HG03439 (cell line): Measurements from ENCODE around the gene C4orf36.
"Not testable (repeated sequence)": the region's sequence is repeated elsewhere in the genome, so short reads cannot be mapped to it uniquely, and the experiment has no call there.

Experiments
- ATAC-seq: cut with Tn5 transposase; IDR thresholded peaks from one replicate; pipeline ENCODE4 v1.9.1; 2021; ENCODE audit warnings: mild to moderate bottlenecking, moderate library complexity; ENCODE audit not compliant: unreplicated experiment

The C4orf36 gene

DNA sequence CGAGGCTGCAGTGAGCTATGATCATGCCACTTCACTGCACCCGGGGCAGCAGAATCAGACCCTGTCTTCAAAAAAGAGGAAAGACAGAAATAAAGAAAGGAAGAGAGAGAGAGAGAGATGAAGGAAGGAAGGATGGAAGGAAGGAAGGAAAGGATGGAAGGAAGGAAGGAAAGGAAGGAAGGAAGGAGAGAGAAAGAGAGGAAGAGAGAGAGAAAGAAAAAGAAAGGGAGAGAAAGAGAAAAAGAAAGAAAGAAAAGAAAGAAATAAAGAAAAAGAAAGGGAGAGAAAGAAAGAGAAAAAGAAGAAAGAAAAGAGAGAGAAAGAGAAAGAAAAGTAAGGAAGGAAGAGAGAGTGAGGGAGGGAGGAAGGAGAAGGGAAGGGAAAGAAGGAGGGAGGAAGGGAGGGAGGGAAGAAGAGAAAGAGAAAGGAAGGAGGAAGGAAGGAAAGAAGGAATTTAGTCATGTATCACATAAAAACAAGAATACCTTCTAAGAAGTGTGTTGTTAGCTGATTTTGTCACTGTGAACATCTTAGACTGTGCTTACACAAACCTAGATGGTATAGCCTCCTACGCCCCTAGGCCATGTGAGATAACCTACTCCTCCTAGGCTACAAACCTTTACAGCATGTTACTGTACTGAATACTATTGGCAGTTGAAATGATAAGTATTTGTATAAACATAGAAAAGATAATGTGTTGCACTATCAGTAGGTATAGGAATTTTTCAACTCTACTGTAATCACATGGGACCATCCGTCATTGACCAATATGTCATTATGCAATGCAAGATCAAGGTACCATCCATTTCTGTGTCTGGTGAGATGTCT, 25.2 kb upstream of the C4orf36 start:
- ATAC-seq, result no peak

DNA sequence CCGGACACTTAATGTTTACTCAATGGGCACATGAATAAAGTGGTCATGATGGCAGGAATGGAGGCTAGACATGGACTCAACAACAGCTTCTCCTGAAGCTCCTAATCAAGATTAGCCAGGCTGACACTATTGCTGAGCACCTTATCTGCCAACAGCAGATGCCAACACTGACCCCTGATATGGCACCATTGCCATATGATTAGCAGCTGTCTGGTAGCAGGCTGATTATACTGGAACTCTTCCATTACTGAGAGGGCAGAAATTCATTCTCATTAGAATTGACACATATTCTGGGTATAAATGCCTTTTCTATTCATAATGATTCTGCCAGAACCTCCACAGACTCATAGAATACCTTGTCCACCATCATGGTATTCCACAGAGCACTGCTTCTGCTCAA, 24.2 kb upstream of the C4orf36 start:
- ATAC-seq, result no peak

DNA sequence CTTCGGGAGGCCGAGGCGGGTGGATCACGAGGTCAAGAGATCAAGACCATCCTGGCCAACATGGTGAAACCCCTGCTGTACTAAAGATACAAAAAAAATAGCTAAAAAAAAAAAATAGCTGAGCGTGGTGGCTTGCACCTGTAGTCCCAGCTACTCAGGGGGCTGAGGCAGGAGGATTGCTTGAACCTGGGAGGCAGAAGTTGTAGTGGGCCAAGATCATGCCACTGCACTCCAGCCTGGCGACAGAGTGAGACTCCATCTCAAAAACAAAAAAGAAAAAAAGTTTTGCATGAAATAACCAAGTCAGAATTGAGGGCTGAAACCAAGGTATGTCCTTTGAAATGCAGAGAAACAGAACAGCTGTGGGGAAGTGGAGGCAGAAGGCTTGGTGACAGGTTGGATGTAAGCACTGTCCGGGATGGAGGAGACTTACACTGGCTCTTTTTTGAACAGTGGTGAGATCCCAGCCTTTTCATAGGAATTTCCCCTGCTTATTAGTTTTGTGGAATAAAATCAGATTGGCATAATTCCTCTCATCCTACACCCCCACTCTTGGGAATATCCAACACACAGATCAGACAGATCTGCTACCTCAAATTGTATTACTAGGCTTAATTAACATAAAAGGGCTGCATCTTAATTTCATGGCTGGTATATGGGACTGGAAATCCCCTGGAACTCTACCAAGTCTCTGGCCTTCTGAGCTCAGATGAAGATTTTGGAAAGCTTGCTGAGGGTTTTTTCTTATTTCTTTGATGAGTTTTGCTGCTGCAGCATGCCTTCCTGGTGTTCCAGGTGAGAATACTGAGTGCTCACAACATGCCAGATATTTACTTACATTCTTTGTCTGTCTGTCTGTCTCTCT, 18.8 kb upstream of the C4orf36 start:
- ATAC-seq, result no peak

DNA sequence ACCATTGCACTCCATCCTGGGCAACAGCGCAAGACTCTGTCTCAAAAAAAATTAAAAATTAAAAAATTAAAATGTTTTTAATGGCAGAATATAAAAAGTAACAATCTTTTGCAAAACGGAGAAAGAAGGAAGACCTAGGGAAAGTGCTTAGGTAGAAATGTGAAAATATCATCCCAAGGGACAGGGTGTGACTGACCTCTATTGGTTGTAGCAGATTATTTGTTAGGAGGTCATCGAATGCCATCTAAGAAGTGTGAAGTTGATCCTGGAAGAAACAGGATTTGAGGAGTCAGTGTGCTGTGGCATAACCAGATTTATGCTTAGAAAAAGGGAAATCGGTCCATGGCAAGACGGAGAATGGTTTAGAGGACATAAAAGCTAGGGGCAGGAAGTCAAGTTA, 18.1 kb upstream of the C4orf36 start:
- ATAC-seq, result no peak

DNA sequence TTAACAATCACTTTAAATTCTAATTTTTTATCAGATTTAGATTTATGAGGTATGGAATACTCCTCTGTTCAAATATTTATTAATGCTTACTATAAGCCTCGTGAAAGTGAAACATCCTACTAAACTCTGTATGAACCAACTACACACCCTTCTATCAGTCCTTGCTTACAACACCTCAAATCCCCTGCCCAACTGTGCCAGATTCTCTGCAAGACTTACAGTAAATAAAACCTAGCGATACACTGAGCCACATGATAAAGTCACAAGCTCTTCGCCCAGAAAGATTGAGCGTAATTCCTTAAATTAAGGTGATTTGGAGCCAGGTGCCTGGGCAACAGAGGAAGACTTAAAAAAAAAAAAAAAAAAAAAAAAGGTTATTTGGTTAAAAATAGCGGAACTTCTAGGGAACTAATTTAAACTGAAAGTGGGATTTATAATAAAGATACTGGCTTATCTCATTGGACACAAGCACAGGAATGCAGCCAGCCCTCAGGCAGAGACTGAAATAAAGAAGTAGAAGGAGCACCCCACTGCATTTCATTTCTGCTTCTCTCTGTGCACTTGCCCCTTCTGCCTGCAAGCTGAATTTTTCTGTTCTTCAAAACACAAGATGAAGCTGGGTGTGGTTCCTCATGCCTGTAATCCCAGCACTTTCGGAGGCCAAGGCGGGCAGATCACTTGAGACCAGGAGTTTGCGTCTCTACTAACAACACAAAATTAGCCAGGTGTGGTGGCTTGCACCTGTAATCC, 17.5 kb upstream of the C4orf36 start:
- ATAC-seq, result no peak

DNA sequence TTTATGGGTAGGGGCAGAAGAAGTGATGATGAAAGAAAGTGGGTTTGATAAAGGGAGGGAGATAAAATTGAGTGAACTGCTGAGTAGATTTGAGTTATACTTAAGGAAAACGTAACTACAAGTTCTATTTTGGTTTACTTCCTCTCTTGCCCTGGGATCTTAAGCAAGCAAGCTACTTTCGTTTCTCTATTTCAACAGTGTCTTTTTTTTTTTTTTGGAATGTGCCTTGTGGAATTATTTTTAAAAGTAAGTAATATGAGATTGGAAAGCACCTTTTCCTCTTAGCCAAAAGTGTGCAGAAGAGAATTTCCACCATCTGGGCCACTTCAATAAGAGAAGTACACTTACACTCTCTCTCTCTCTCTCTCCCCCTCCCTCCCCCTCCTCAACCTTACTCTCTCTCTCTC, 16.0 kb upstream of the C4orf36 start:
- no peak for ATAC-seq

DNA sequence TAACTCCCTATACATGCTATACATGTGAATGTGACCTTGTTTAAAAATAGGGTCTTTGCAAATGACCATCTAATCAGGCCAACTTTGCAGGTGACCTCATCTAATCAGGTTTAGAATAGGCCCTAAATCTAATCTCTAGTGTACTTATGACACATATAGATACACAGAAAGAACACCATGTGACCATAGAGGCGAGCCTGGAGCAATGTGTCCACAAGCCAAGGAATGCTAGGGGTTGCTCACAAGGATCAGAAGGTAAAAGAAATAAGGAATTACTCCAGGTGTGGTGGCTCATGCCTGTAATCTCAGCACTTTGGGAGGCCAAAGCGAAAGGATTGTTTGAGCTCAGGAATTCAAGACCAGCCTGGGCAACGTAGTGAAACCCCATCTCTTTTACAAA, 9.6 kb upstream of the C4orf36 start:
- ATAC-seq, result no peak

DNA sequence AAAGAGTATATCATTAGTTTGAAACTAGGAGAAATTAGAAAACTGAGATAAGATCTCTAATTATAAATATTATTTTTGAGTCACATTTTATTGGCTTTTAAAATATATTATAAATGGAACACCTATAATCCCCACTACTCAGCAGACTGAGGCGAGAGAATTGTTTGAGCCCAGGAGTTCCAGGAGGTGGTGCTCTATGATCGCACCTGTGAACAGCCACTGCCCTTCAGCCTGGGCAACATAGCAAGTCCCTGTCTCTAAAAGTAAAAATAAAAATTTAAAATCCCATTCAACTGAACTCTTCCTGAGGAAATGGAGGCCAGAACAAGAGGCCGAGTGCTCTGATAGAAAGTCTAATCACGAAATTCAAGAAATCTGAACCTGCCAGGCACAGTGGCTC, 6.3 kb upstream of the C4orf36 start:
- no peak for ATAC-seq

DNA sequence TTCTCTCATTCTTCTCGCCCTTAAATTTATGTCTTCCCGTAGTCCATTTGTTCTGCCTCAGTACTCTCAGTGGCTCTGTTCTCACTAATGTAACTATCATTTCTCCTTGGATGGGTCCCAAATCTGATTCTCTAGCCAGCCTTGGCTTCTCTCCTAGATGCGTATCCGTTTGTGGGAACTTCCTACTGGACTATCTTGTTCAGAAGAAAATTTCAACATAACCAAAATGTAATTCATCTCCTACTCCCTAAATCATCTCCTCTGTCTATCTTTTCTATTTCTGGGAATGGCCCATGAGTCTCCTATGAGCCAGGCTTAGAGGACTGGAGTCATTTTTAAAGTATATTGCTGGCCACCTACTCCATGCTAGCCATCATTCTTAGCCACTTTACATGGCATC, 4.4 kb upstream of the C4orf36 start:
- no peak for ATAC-seq

DNA sequence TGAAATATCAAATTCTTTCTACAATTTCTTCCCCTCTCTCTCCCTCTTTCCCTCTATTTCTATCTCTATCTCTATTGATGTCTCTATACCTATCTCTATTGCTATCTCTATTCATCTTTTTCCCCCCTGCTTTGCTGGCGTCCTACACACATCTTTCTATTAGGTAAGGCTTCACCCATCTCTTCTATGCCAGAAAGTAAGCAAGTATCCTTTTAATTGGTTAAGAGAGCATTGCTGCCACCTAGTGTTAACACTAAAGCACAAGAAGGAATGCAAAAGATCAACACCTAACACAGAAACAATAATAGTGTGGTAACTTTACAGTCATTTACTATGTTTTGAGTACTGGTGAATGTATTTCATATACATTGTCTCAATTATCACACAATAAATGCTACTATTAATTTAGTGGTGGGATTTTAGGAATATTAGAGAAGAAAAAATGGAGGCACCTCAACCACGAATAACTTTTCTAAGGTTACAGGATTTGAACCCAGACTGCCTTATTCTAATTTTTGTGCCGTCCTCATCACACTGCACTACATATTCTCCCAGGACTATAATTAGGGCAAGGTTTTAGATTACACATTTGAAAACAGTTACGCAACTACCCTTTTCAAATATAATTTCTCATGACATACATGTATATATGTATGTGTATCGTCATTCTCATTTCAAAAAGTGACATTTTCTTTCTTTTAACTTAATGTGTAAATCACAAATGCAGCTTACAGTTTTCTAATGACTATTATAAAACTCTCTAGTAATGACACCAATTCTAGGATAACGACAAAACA, 3.7 kb upstream of the C4orf36 start:
- no peak for ATAC-seq

DNA sequence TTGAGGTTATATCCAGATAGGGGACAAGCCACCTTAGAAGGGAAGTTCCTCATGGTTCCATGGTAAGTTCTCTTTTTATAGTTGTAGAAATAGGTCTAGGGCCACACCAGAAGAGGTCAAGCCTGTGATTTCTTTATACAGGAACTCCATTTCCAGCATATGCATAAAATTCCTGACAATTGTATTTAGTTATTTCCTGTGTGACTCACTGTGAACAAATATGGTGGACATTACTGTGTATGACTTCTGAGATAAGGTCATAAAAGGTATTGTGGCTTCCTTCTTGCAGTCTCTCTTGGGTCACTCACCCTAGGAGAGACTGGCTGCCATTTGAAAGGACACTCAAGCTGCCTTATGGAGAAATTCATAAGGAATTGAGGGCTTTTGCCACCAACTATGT, 2.2 kb upstream of the C4orf36 start:
- ATAC-seq, result no peak

DNA sequence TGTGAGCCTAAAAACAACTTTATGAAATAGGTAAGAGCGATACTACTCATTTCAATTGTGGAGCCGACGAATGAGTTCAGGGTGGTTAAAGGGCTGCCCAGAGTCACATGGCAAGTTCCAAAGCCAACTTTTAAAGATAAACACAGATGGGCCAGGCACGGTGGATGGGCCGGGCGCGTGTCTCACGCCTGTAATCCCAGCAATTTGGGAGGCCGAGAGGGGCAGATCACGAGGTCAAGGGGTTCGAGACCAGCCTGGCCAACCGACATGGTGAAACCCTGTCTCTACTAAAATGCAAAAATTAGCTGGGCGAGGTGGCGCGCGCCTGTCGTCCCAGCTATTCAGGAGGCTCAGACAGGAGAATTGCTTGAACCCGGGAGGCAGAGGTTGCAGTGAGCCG, 914 bp upstream of the C4orf36 start:
- ATAC-seq, result no peak

DNA sequence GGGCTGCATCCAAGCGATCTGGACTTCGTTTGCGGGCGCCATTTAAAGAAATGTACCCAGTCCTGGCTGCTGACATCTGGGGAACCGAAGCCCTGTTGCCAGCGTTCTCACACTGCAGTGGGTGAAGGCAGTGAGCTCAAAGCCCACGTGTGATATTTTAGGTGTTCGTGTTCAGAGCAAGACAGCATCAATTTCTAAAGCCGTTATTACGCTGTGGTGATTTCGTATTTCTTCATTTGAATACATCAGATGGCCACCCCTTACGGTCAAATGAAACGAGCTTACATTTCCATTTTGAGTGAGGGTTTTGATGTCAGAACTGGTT, 376 bp upstream of the C4orf36 start:
- no peak for ATAC-seq

DNA sequence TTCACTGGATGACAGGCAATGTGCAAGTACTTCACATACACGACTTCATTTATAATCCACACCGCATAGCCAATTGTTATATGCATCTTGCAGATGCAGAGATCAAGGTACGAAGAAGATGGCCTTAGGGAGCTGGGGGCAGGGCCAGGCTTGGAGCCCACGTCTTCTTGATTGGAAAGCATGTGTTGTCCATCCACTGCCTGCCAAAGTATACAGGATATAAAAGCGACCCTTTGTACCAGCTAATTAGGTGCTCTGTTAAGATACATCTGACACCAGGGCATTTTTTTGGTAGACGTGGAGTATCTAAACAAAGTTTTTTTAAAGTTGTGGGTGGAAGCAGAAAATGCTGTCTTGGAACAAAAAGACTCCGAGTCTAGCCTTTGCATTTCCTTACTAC, 1.4 kb downstream of the C4orf36 start:
- no peak for ATAC-seq

DNA sequence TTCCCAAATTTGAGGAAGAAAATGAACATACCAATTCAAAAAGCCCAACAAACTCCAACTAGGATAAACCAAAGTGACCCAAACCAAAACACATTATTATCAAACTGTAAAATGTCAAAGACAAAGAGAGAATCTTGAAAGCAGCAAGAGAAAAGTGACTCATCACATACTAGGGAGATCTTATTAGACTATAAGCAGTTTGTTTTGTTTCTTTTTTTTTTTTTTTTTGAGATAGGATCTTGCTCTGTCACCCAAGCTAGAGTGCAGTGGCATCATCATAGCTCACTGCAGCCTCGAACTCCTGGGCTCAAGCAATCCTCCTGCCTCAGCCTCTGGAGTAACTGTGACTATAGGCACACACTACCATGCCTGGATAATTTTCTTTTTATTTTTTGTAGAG, 12.6 kb downstream of the C4orf36 start:
- ATAC-seq, result no peak

DNA sequence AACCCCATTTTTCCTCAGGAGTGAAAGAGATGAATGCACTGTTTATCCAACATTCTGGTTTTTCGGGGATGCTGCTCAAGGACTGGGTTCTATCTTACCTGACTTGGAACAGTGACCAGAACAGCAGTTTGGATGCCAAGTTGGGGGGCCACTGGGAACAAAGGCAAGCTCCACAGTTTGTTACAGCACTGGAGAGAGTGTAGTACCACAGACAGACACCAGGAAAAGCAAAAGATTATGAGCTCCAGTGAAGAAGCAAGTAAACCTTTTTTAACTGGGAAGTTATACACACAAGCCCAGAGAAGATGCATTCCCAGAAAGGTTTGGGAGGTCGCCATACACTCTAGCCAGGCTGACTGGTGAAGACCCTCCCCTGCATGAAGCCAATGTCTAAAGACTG, 13.6 kb downstream of the C4orf36 start:
- no peak for ATAC-seq

DNA sequence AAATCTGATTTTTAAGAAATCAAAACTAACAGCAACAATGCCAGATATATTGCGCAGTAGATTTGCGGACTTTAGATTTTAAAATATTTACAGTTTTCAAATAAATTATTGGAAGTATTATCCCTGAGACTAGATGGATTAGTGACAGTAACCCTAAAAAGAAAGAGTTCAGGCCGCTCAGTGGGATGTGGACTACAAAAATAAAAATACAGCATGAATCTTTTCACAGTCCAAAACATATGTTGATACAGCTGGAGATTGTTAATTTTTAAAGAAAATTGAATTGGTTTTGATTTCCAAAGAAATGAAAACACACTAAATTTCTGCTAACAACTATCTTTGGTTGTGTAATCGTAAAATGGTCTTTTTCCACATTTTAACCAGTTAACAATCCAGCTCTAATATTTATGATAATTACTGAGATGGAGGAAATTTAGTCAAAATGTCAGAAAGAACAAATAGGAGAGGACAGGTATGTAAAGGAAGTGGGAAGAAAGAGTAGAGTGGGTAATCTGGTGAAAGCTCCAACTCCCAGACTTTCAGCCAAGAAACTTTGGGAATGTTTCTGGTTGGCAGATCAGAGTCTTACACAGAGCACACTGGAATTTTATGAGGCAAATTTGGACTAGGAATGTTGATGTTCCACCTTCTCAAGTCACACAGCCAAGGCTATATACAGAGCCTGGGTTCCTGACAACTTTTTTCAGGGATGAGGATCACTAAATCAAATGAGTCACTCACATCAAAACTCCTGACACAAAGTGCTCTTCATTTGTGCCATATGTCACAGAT, 15.1 kb downstream of the C4orf36 start:
- ATAC-seq, result no peak

DNA sequence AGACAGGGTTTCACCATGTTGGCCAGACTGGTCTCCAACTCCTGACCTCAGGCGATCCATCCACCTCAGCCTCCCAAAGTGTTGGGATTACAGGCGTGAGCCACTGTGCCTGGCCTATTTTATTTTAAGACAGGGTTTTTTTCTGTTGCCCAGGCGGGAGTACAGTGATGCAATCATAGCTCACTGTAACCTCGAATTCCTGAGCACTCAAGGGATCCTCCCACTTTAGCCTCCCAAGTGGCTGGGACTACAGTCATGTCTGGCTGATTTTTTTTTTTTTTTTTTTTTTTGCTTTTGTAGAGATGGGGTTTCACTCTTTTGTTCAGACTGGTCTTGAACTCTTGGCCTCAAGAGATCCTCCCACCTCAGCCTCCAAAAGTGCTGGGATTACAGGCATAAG, 16.8 kb downstream of the C4orf36 start:
- ATAC-seq, result not testable (repeated sequence)

DNA sequence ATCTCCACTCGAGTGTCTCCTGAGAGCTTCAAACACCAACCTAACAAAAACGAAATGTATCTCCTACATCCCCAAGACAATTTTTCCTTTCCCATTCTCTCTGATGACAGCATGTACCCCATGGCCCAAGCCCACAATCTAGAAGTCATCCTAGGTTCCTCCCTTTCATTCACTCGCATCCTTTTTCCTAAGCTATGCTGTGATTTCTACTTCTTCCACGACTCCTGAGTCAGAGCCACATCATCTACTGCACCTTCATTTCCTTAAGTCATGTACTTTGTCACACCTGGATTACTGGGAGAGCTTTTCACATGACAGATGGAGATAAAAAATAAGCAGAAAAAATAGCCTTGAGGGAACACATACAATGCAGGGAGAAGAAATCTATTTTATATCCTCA, 20.1 kb downstream of the C4orf36 start:
- ATAC-seq, result no peak

DNA sequence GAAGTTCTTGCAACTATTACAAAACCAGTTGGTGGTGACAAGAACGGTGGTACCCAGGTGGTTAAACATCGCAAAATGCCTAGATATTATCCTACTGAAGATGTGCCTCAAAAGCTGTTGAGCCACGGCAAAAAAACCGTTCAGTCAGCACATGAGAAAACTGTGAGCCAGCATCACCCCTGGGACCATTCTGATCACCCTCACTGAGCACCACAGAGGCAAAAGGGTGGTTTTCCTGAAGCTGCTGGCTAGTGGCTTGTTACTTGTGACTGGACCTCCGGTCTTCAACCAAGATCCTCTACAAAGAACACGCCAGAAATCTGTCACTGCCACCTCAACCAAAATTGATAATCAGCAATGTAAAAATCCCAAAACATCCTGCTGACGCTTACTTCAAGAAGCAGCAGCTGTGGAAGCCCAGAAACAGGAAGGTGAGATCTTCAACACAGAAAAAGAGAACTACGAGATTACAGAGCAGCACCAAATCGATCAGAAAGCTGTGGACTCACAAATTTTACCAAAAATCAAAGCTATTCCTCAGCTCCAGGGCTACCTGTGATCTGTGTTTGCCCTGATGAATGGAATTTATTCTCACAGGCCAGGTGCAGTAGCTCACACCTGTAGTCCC, 21.7 kb downstream of the C4orf36 start:
- no peak for ATAC-seq
